Vagina (tissue), 2 donors: Measurements from ENCODE around the gene SLC52A3.

ENCODE experiments used
- POLR2A ChIP-seq, 2 donors: fragments of 450-650 bp; IDR thresholded peaks; one replicate each; pipeline ENCODE4 v1.6.1; 2017; ENCODE audit warnings: antibody characterized with exemption in 2 of 2, mild to moderate bottlenecking in 2 of 2, moderate library complexity in 2 of 2
- TF ChIP-seq, protein P1 (sequence below), 3 experiments: fragments of 450-650 bp in 2 of 3; fragments of 200-600 bp in 1 of 3; sonication (generic) in 1 of 3; IDR thresholded peaks; one replicate each; pipeline ENCODE4 v1.5.1; 2017 to 2019; ENCODE audit warnings: antibody characterized with exemption in 3 of 3, mild to moderate bottlenecking in 2 of 3, moderate library complexity in 2 of 3

DNA sequence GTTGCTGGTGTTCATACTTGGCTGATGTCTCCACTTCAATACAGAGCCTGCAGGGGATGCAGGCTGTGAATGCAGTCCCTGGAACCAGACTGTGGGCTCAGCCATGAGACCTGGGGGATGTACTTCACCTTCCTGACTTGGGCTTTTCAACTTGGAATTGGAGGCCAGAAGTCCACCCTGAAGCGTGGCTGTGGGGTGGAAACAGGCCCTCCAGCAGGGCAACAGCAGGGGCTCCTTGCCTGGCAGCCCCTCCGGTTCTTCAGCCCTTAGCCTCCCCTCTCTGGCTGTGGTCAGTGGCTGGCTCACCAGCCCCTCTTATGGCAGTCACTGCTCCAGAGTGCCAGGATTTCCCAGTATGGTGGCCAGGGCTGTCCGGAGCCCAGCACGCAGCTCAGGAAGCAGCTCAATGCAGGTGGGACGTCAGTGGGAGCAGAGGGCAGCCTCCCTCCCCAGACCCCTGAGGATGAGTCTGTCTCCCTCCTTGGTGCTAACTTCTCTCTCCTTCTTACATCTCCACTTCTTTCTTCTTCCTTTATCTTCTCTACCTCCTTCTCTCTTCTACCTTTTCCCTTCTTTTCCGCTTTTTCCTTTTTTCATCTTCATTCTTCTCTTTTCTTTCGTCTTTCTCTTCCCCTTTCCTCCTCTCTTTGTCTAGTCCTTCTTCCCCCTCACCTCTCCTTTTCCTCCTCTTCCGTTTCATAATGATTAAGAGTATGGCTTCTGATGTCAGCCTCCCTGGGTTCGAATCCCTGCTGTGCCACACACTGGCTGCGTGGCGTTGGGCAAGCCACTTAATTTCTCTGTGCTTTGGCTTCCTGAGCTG lies 45.3 kb downstream of the SLC52A3 start:
- TF ChIP-seq, protein P1, sequence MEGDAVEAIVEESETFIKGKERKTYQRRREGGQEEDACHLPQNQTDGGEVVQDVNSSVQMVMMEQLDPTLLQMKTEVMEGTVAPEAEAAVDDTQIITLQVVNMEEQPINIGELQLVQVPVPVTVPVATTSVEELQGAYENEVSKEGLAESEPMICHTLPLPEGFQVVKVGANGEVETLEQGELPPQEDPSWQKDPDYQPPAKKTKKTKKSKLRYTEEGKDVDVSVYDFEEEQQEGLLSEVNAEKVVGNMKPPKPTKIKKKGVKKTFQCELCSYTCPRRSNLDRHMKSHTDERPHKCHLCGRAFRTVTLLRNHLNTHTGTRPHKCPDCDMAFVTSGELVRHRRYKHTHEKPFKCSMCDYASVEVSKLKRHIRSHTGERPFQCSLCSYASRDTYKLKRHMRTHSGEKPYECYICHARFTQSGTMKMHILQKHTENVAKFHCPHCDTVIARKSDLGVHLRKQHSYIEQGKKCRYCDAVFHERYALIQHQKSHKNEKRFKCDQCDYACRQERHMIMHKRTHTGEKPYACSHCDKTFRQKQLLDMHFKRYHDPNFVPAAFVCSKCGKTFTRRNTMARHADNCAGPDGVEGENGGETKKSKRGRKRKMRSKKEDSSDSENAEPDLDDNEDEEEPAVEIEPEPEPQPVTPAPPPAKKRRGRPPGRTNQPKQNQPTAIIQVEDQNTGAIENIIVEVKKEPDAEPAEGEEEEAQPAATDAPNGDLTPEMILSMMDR (IDR thresholded peaks at IDR 0.05) = no peak
- no peak for TF ChIP-seq POLR2A (IDR thresholded peaks at IDR 0.05)
